CD4-positive, alpha-beta T cell (primary cell): ENCODE measurements around the gene ACADS. TPM values are rescaled to one million over a fixed set of nuclear protein-coding genes. Genes with fewer than 3 reads are reported as not detected.

Experiments used
- ATAC-seq: fragments of 200-7000 bp; cut with Tn5 transposase; one replicate; pipeline ENCODE4 v1.10.0; 2022; ENCODE audit warnings: mild to moderate bottlenecking; ENCODE audit not compliant: poor library complexity
- CTCF ChIA-PET: fragments of 350-600 bp; sonication (Branson Sonifier 250); formaldehyde crosslinking; loops from one replicate; lab custom pipeline; 2021; ENCODE audit warnings: antibody characterized with exemption, inconsistent platforms; lab: Charles Lee
- POLR2A ChIA-PET: fragments of 350-600 bp; sonication (Branson Sonifier 250); formaldehyde crosslinking; loops from one replicate; lab custom pipeline; 2021; ENCODE audit warnings: antibody characterized with exemption, inconsistent platforms; lab: Charles Lee
- DNase-seq, 14 experiments: peaks; one replicate each; pipeline ENCODE4 v3.0.0-alpha.2; 2013 to 2020; ENCODE audit warnings: mixed read lengths in 2 of 14
- H3K27ac ChIP-seq, 2 donors: one replicate each; pipeline versions ENCODE4 v1.5.1 to v1.7.0; 2013; ENCODE audit warnings: low read length in 2 of 2, low read depth in 1 of 2, mild to moderate bottlenecking in 1 of 2
- H3K27me3 ChIP-seq, 2 experiments: 1 replicate in 1 of 2; 2 replicates in 1 of 2; pipeline versions ENCODE4 v1.6.1 to v1.7.0; 2013; ENCODE audit warnings: low read length in 2 of 2, control low read depth in 1 of 2, mild to moderate bottlenecking in 1 of 2, moderate library complexity in 1 of 2; ENCODE audit not compliant: insufficient read depth in 2 of 2, control insufficient read depth in 1 of 2
- H3K36me3 ChIP-seq: one replicate; pipeline ENCODE4 v1.6.1; 2013; ENCODE audit warnings: low read length, control low read depth; ENCODE audit not compliant: insufficient read depth
- H3K4me1 ChIP-seq: one replicate; pipeline ENCODE4 v1.6.1; 2013; ENCODE audit warnings: low read length, control low read depth; ENCODE audit not compliant: insufficient read depth
- H3K4me3 ChIP-seq: one replicate; pipeline ENCODE4 v1.5.1; 2013; ENCODE audit warnings: mild to moderate bottlenecking, low read length, moderate library complexity
- H3K9me3 ChIP-seq, 2 experiments: 1 replicate in 1 of 2; 2 replicates in 1 of 2; pipeline versions ENCODE4 v1.6.1 to v1.7.0; 2013; ENCODE audit warnings: low read length in 2 of 2, mild to moderate bottlenecking in 2 of 2, control low read depth in 1 of 2, moderate library complexity in 1 of 2; ENCODE audit not compliant: control insufficient read depth in 1 of 2, insufficient read depth in 1 of 2
- H3K27ac Mint-ChIP-seq: one replicate; pipeline ENCODE4 v1.8.0; 2020; ENCODE audit warnings: mixed read lengths
- H3K27me3 Mint-ChIP-seq: one replicate; pipeline ENCODE4 v1.8.0; 2021; ENCODE audit warnings: mixed read lengths
- H3K36me3 Mint-ChIP-seq: one replicate; pipeline ENCODE4 v1.8.0; 2021; ENCODE audit warnings: low read depth, mixed read lengths
- H3K4me1 Mint-ChIP-seq: one replicate; pipeline ENCODE4 v1.8.0; 2021; ENCODE audit warnings: low read depth, mixed read lengths
- H3K4me3 Mint-ChIP-seq: one replicate; pipeline ENCODE4 v1.8.0; 2020; ENCODE audit warnings: mild to moderate bottlenecking, mixed read lengths
- H3K9me3 Mint-ChIP-seq: one replicate; pipeline ENCODE4 v1.8.0; 2020; ENCODE audit warnings: mixed read lengths
- intact Hi-C, 2 experiments: fragments of 100-400 bp; cut with DNase I in 1 of 2; cut with micrococcal nuclease in 1 of 2; formaldehyde crosslinking; loops; one replicate each; pipeline versions ENCODE4 v1.15.1 to v1.9.0; 2023 to 2025; cut with DNase I, micrococcal nuclease
- total RNA-seq, 174 experiments: library from RNA in 2 of 174; stranded (reverse) in 2 of 174; gene quantifications; one replicate each; pipeline ENCODE4 v1.2.3 and lab custom pipeline; 2021 to 2026
- TF ChIP-seq, protein P1 (sequence below): fragments of 200-600 bp; IDR thresholded peaks from one replicate; pipeline ENCODE4 v1.8.0; 2022; ENCODE audit warnings: antibody characterized with exemption, mild to moderate bottlenecking

ACADS gene
- total RNA-seq, 2 experiments from 2014 or later = 8.9 to 9.2 TPM

DNA sequence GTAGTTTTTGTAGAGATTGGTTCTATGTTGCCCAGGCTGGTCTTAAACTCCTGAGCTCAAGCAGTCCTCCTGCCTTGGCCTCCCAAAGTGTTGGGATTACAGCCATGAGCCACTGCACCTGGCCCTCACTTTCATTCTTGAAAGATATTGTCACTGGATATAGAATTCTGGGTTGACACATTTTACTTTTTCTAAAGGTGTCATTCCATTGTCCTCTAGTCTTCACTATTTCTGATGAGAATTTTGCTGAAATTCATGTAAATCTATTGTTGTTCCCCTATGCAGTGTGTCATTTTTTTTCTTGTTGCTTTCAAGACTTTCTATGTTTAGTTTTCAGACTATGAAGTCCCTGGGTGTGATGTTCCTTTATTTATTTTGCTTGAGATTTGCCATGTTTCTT, 29.2 kb downstream of the ACADS start:
- H3K9me3 Mint-ChIP-seq = peaks cover 4% of the 10 kb centered on the region

GRCh38 chr12:120755269-120755668, 29.6 kb downstream of the ACADS start:
- ChIA-PET POLR2A (no interaction called here), CTCF (no interaction called here)
- peaks cover 10% of the 10 kb centered on the region for H3K4me1 ChIP-seq
- peaks cover 4% of the 10 kb centered on the region for H3K36me3 ChIP-seq
- no peaks in the 10 kb centered on the region for H3K27me3 ChIP-seq
- Mint-ChIP-seq H3K4me3 (no peak overlapping the region), H3K27ac (no peak overlapping the region), H3K36me3 (no peaks in the 10 kb centered on the region), H3K27me3 (peaks cover 5% of the 10 kb centered on the region), H3K4me1 (peaks cover 10% of the 10 kb centered on the region), H3K9me3 (peaks cover 4% of the 10 kb centered on the region)
- H3K27ac ChIP-seq = no peak overlapping the region
- ATAC-seq = no peak
- intact Hi-C loops = no loop called here
- H3K4me3 ChIP-seq = no peak overlapping the region
- TF ChIP-seq, protein P1, sequence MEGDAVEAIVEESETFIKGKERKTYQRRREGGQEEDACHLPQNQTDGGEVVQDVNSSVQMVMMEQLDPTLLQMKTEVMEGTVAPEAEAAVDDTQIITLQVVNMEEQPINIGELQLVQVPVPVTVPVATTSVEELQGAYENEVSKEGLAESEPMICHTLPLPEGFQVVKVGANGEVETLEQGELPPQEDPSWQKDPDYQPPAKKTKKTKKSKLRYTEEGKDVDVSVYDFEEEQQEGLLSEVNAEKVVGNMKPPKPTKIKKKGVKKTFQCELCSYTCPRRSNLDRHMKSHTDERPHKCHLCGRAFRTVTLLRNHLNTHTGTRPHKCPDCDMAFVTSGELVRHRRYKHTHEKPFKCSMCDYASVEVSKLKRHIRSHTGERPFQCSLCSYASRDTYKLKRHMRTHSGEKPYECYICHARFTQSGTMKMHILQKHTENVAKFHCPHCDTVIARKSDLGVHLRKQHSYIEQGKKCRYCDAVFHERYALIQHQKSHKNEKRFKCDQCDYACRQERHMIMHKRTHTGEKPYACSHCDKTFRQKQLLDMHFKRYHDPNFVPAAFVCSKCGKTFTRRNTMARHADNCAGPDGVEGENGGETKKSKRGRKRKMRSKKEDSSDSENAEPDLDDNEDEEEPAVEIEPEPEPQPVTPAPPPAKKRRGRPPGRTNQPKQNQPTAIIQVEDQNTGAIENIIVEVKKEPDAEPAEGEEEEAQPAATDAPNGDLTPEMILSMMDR = no peak
- no peak for DNase-seq
- peaks cover 12 to 14% of the 10 kb centered on the region in 2 experiments for H3K9me3 ChIP-seq

More for the DNA sequence above, 29.2 kb downstream of the ACADS start:
- H3K27me3 Mint-ChIP-seq = peaks cover 5% of the 10 kb centered on the region
- ATAC-seq = no peak
- no peak overlapping the region for H3K27ac Mint-ChIP-seq
- H3K36me3 Mint-ChIP-seq = no peaks in the 10 kb centered on the region
- H3K4me1 Mint-ChIP-seq = peaks cover 8% of the 10 kb centered on the region
- ChIA-PET POLR2A (no interaction called here), CTCF (no interaction called here)
- TF ChIP-seq, protein P1 = no peak
- Histone ChIP-seq H3K4me3 (no peak overlapping the region), H3K36me3 (peaks cover 2% of the 10 kb centered on the region), H3K4me1 (peaks cover 5% of the 10 kb centered on the region), H3K27ac (no peak overlapping the region), H3K27me3 (no peaks in the 10 kb centered on the region), H3K9me3 (peaks cover 12 to 14% of the 10 kb centered on the region in 2 experiments)
- intact Hi-C loops = no loop called here
- DNase-seq = no peak
- no peak overlapping the region for H3K4me3 Mint-ChIP-seq

GRCh38 chr12:120757226-120757742, 31.7 kb downstream of the ACADS start:
- H3K4me1 Mint-ChIP-seq = peaks cover 30% of the 10 kb centered on the region
- Histone ChIP-seq H3K9me3 (peaks cover 12 to 14% of the 10 kb centered on the region in 2 experiments), H3K4me3 (no peak overlapping the region), H3K27ac (no peak overlapping the region), H3K4me1 (peaks cover 25% of the 10 kb centered on the region), H3K36me3 (peaks cover 13% of the 10 kb centered on the region), H3K27me3 (no peaks in the 10 kb centered on the region)
- TF ChIP-seq, protein P1 = no peak
- no peak overlapping the region for H3K4me3 Mint-ChIP-seq
- ChIA-PET POLR2A (interaction anchor here (0.6 kb wide), 1 partner anchor 1455 kb away, joined by 3 read pairs; no protein-coding TSS in a partner anchor), CTCF (no interaction called here)
- H3K27me3 Mint-ChIP-seq = no peaks in the 10 kb centered on the region
- no peak overlapping the region for H3K27ac Mint-ChIP-seq
- ATAC-seq (no peak), DNase-seq (no peak)
- peaks cover 18% of the 10 kb centered on the region for H3K36me3 Mint-ChIP-seq
- H3K9me3 Mint-ChIP-seq = peaks cover 4% of the 10 kb centered on the region
- intact Hi-C loops = no loop called here
